Sigmoid colon (tissue), 7 donors: Measurements from ENCODE around the gene HIVEP3. TPM values are rescaled to one million over a fixed set of nuclear protein-coding genes. Genes with fewer than 3 reads are reported as not detected.

Experiments
- DNase-seq: peaks from one replicate; pipeline ENCODE4 v3.0.0-alpha.2; 2019
- H3K27ac ChIP-seq, 4 donors: fragments of 200-600 bp; sonication (generic); one replicate each; pipeline ENCODE4 v1.5.1; 2016 to 2019; ENCODE audit warnings: mild to moderate bottlenecking in 1 of 4
- H3K27me3 ChIP-seq, 3 donors: fragments of 200-600 bp; sonication (generic); one replicate each; pipeline ENCODE4 v1.5.1; 2019; ENCODE audit warnings: mild to moderate bottlenecking in 1 of 3
- H3K36me3 ChIP-seq, 4 donors: fragments of 200-600 bp; sonication (generic); one replicate each; pipeline ENCODE4 v1.5.1; 2016 to 2019
- H3K4me1 ChIP-seq, 4 donors: fragments of 200-600 bp; sonication (generic); one replicate each; pipeline ENCODE4 v1.5.1; 2017 to 2019
- H3K4me3 ChIP-seq, 4 donors: fragments of 200-600 bp; sonication (generic); one replicate each; pipeline ENCODE4 v1.5.1; 2017 to 2019; ENCODE audit warnings: mild to moderate bottlenecking in 2 of 4, moderate library complexity in 1 of 4
- H3K9me3 ChIP-seq, 4 donors: fragments of 200-600 bp in 3 of 4; sonication (generic) in 3 of 4; one replicate each; pipeline versions ENCODE4 v1.5.1 to v1.6.1; 2013 to 2019
- EP300 ChIP-seq, 4 donors: sonication (generic); formaldehyde crosslinking; IDR thresholded peaks; one replicate each; pipeline ENCODE4 v1.6.1; 2017; ENCODE audit warnings: antibody characterized with exemption in 4 of 4
- POLR2A ChIP-seq, 2 donors: fragments of 450-650 bp; IDR thresholded peaks; one replicate each; pipeline ENCODE4 v1.6.1; 2016; ENCODE audit warnings: antibody characterized with exemption in 2 of 2, mild to moderate bottlenecking in 2 of 2, moderate library complexity in 2 of 2
- POLR2AphosphoS5 ChIP-seq, 4 donors: sonication (generic); formaldehyde crosslinking; IDR thresholded peaks; one replicate each; pipeline ENCODE4 v1.6.1; 2017; ENCODE audit warnings: antibody characterized with exemption in 4 of 4
- WGBS, 2 donors: extraction: QIAGEN DNeasy Blood & Tissue Kit; methylation state at CpG; one replicate each; pipeline ENCODE4 v1.1.7; 2013; 5-methylcytosine and 5-hydroxymethylcytosine counted together
- intact Hi-C: fragments of 100-400 bp; cut with DNase I; formaldehyde crosslinking; loops from one replicate; pipeline ENCODE4 v1.15.1; 2023
- polyA plus RNA-seq, 3 donors: library from polyadenylated mRNA; stranded (reverse); fragments of 200-250 nt; gene quantifications; one replicate each; pipeline ENCODE4 v1.2.3, GENCODE V29; 2013
- total RNA-seq, 4 donors: library from RNA; depleted of rRNA; stranded (reverse); fragments of >200 nt; gene quantifications; one replicate each; pipeline ENCODE4 v1.1.0, GENCODE V29; 2016
- TF ChIP-seq, protein P1 (sequence below), 4 experiments: fragments of 450-650 bp in 3 of 4; fragments of 200-600 bp in 1 of 4; IDR thresholded peaks; one replicate each; pipeline ENCODE4 v1.5.1; 2016 to 2019; ENCODE audit warnings: antibody characterized with exemption in 4 of 4, mild to moderate bottlenecking in 3 of 4, moderate library complexity in 2 of 4
- donor health status: healthy with polysubstance abuse.
- donor health status: Bipolar disorder and iron deficiency.
- donor health status: healthy.

Gene HIVEP3
- total and polyA plus RNA-seq, 7 donors: 1.4 to 7.8 (median 3.2) TPM

DNA sequence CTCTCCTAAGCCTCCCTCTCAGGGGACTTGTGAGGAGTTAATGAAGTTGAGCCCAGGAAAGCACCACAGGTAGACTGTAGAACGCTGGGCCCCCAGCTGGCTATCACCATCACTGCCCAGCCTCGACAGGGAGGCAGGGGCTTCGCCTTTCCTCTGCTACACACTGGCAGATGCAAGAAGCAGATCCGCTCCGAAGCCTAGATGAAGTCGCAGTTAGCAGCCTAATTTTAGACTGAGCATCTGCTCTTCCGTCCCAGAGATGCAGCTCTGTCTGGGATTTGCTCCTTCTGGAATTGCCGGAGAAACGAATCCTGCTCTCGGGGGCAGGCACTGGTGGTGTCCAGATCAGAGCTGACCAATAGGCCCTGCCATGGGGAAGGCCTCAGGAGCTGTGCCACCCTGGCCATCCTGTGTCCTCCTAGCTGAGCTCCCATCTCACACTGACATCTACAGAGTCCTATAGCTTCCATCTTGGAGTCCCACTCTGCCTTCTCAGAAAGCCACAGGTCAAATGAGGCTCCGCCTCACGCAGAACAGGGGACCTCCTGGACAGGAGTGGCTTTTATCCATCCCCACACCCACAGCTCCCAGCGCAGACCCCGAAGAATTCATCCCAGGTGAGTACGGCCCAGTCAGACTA, 247.5 kb downstream of the HIVEP3 start:
- no peak for TF ChIP-seq EP300 (IDR thresholded peaks at IDR 0.05)
- TF ChIP-seq, protein P1, sequence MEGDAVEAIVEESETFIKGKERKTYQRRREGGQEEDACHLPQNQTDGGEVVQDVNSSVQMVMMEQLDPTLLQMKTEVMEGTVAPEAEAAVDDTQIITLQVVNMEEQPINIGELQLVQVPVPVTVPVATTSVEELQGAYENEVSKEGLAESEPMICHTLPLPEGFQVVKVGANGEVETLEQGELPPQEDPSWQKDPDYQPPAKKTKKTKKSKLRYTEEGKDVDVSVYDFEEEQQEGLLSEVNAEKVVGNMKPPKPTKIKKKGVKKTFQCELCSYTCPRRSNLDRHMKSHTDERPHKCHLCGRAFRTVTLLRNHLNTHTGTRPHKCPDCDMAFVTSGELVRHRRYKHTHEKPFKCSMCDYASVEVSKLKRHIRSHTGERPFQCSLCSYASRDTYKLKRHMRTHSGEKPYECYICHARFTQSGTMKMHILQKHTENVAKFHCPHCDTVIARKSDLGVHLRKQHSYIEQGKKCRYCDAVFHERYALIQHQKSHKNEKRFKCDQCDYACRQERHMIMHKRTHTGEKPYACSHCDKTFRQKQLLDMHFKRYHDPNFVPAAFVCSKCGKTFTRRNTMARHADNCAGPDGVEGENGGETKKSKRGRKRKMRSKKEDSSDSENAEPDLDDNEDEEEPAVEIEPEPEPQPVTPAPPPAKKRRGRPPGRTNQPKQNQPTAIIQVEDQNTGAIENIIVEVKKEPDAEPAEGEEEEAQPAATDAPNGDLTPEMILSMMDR (IDR thresholded peaks at IDR 0.05): no peak
- peaks cover 0 to 6% (median 0%) of the 10 kb centered on the region in 4 donors for H3K4me1 ChIP-seq
- 96 to 97% methylated on average over 15 of the region's 15 CpGs for WGBS, 2 donors
- no peaks in the 10 kb centered on the region for H3K27me3 ChIP-seq
- H3K4me3 ChIP-seq: no peak overlapping the region
- H3K36me3 ChIP-seq: no peaks in the 10 kb centered on the region
- intact Hi-C loops: no loop called here
- H3K27ac ChIP-seq: no peak overlapping the region
- no peak for DNase-seq
- no peaks in the 10 kb centered on the region for H3K9me3 ChIP-seq

DNA sequence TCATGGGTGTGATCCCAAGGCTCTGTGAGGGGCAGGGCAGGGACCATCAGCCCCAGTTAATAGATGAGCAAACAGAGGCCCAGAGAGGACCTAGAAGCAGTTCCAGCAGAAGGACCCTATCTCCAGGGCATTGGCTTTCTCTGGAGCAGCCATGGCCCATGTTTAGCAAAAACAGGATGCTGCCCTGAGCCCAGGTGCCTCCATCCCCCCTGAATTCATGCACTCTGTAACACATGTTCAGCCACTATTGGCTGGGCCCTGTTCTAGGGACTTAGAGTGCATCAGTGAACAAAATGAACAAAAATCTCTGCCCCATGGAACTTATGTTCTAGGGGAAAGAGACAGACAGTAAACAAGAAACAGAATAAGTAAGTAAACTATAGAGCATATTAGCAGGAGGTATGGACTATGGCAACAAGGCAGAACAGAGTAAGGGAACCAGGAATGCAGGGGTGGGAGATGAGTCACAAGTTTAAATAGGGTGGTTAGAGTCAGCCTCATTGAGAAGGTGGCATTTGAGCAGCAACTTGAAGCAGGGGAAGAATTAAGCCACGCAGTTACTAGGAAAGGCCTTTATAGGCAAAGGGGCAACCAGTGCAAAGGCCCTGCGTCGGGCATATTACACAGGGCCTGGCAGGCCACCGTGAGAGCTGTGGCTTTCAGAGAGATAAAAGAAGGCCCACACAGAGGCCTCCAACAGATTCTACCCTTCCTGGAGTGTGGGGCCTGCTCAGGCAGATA, 248.3 kb downstream of the HIVEP3 start:
- WGBS, 2 donors: 86% methylated on average over 4 of the region's 4 CpGs
- DNase-seq: no peak
- TF ChIP-seq POLR2AphosphoS5 (IDR thresholded peaks at IDR 0.05) (no peak), POLR2A (IDR thresholded peaks at IDR 0.05) (no peak), EP300 (IDR thresholded peaks at IDR 0.05) (no peak)
- TF ChIP-seq, protein P1 (IDR thresholded peaks at IDR 0.05): no peak
- intact Hi-C loops: no loop called here
- Histone ChIP-seq H3K4me3 (no peak overlapping the region), H3K9me3 (no peaks in the 10 kb centered on the region), H3K27ac (no peak overlapping the region), H3K27me3 (no peaks in the 10 kb centered on the region), H3K36me3 (no peaks in the 10 kb centered on the region), H3K4me1 (peaks cover 0 to 6% (median under 1%) of the 10 kb centered on the region in 4 donors)

DNA sequence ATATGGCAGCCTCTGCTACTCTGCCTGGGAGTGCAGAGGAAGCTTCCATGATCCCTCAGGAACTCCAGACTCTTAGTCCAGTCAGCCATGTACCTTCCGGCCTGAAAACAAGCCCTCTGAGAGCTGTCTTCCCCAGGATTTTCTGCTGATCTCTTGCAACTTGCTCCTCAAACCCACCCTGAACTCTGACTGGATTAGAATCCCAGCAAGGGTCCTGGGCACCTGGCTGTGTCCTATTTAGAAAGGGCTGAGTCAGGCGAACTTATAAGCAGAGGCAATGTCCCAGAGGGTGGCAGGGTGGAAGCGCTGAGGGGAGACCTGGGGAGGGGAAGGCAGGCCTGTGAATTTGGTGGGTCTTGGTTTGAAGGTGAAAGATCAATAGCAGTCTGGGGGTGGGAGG, 249.8 kb downstream of the HIVEP3 start:
- TF ChIP-seq, protein P1 (IDR thresholded peaks at IDR 0.05): no peak
- TF ChIP-seq EP300 (IDR thresholded peaks at IDR 0.05) (no peak), POLR2A (IDR thresholded peaks at IDR 0.05) (no peak), POLR2AphosphoS5 (IDR thresholded peaks at IDR 0.05) (no peak)
- peaks cover 0 to 7% (median 3%) of the 10 kb centered on the region in 4 donors for H3K4me1 ChIP-seq
- H3K36me3 ChIP-seq: no peaks in the 10 kb centered on the region
- H3K27me3 ChIP-seq: no peaks in the 10 kb centered on the region
- intact Hi-C loops: no loop called here
- WGBS, 2 donors: 92 to 94% methylated on average over 3 of the region's 3 CpGs
- no peak overlapping the region for H3K4me3 ChIP-seq
- H3K27ac ChIP-seq: no peak overlapping the region
- no peak for DNase-seq
- H3K9me3 ChIP-seq: no peaks in the 10 kb centered on the region

DNA sequence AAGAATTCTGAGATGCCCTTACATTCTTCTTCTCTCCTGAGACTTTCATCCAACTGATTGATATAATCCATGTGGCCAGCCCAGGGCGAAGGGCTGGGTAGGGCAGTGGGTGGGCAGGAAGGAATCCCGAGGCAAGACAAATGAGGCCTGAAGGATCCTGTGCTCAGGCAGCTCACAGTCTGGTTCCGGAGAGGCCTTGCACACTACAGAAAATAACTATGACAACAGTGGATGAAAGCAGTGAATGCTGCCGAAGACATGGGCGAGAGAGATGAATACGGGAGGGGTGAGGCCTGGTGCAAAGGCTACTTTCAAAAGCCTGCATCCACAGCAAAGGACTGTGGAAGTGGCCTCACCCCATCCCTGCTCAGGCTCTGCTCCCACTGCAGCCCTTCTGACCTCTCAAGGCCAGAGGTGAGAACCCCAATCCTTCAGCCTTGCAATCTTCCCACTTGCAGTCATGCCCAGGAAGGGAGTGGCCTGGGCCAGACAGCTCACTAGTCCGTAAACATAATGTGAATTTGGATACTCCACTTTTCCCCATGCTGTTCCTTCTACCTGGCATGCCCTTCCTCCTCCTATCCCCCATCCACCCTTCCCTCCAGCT, 250.6 kb downstream of the HIVEP3 start:
- H3K27ac ChIP-seq: no peak overlapping the region
- intact Hi-C loops: no loop called here
- TF ChIP-seq, protein P1 (IDR thresholded peaks at IDR 0.05): no peak
- no peak for TF ChIP-seq EP300 (IDR thresholded peaks at IDR 0.05)
- TF ChIP-seq POLR2A (IDR thresholded peaks at IDR 0.05): no peak
- no peak for TF ChIP-seq POLR2AphosphoS5 (IDR thresholded peaks at IDR 0.05)
- no peaks in the 10 kb centered on the region for H3K27me3 ChIP-seq
- WGBS, 2 donors: 90 to 94% methylated on average over 7 of the region's 7 CpGs
- no peak for DNase-seq
- H3K4me3 ChIP-seq: no peak overlapping the region
- H3K4me1 ChIP-seq: peaks cover 0 to 7% (median 4%) of the 10 kb centered on the region in 4 donors
- H3K9me3 ChIP-seq: no peaks in the 10 kb centered on the region
- no peaks in the 10 kb centered on the region for H3K36me3 ChIP-seq
